ENCODE results near the gene NARF.
"Not testable (repeated sequence)": the region's sequence is repeated elsewhere in the genome, so short reads cannot be mapped to it uniquely, and the experiment has no call there.

The NARF gene

DNA sequence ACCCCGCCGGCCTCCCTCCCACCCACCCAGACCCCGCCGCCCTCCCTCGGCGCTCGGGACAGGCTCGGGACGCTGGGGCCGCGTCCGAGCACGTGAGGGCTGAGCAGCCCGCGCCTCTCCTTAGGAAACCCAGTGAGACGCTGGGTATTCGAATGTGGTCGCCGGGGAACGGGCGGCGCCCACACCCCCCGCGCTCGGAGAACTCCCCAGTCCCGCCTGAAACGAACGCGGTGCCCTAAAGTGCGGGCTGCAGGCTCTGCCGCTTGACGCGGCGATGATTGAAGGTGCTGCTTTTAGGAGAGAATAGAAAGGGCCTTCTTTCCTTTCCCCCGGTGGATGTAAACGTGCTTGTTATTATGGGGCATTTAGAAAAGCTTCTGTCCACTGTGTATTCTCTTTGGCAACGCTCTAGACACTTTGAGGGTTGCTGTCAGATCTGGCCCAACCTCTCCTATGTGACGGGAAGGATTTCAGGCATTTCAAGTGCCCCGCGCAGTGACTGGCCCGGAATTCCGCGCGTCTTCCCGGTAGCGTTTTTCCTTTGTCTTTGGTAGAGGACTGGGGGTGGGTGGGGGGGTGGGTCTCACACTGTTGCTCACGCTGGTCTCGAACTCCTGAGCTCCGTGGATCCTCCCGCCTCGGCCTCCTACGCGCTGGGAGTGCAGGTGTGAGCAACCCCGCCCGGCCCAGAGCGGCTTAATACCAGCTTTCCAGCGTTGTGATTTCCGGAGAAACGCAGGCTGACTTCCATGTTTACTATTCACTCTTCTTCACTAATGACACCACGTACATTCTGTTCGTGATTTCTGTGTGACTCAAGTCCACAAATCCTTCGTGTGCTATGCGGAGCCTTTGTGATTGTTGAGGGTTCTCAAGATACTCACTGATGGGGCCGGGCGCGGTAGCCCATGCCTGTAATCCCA is 39.2 kb downstream of the NARF start:
- DNase-seq (ENCODE audit: low read depth in 2 of 2), result peak in 1 of 2 donors; percentile 12

DNA sequence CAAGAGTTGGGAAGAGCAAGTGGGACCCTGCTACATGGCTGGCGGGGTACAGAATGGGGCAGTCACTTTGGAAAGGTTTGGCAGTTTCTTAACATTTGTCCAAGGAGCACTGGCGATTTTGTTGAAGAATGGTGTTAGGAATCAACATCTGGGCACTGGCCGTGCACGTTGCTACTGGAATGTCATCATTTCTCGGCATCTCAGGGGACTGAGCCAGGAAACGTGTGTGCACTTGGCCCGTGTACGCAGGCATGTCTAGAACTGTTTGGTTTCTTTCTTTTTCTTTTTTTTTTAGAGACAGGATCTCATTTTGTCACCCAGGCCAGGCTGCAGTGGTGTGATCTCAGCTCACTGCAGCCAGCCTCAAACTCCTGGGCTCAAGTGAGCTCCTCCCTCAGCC is 43.7 kb downstream of the NARF start:
- no peak for DNase-seq (ENCODE audit: low read depth in 2 of 2)

DNA sequence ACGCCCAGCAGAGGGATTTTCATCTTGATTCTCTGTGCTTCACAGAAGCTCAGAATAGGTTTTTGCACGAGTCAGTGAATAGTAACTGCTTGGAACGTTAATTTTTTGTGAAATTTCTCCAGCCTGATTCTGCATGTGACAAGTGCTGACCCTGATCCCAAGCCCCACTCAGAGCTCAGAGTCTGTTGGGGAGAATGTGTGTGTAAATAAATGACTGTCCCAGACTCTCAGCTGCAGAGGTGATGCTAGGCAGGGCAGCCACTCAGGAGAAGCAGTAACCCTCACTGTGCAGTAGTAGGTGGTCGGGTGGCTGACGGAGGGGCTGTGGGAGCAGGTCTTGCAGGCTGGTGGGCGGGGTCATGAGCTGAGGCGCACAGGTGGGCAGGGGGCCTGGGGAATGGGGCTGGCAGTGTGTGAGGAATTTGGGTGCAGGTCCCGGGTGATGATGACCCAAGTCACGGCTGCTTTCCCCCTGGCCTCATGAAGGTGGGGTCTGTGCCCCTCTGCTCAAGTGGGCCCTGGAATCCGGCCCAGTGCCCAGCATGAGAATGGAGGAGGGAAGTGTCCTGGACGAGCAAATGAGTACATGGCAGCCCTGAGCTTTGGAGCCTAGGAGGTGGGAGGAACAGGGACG is 44.7 kb downstream of the NARF start:
- DNase-seq (ENCODE audit: low read depth in 2 of 2), result no peak

DNA sequence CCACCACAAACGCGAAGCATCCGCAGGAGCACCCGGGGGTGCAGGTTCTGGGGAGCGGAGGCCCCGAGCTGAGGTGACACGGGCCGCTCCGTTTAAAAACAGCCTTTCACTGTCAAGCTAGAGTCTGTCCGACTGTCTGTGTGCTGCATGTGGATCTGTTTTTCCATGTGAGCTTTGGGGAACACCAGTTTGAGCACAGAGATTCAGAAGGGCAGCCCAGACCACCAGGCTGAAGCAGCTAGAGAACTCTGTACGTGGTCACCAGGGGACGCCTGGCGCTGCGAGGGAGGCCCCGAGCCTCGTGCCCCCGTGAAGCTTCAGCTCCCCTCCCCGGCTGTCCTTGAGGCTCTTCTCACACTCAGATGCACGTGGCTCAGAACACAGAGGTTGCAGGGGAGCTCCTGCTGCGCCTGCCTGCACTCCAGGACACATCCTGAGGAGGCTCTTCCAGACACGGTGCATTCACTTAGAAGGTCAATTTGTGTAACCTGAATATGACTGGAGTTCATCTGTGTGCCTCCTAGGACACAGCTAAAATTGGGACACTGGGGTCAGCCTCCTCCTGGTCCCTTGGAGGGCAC is 45.3 kb downstream of the NARF start:
- no peak for DNase-seq (ENCODE audit: low read depth in 2 of 2)

DNA sequence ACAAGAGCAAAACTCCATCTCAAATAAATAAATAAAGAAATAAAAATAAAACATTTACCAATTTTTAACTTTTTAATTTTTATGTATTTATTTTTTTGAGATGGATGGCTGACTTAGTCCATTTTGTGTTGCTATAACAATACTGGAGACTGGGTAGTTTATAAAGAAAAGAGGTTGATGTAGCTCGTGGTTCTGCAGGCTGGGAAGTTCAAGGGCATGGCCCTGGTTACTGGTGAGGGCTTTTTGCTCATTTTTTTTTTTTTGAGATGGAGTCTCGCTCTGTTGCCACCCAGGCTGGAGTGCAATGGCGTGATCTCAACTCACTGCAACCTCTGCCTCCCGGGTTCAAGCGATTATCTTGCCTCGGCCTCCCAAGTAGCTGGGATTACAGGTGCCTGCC is 46.8 kb downstream of the NARF start:
- no peak for DNase-seq (ENCODE audit: low read depth in 2 of 2)

DNA sequence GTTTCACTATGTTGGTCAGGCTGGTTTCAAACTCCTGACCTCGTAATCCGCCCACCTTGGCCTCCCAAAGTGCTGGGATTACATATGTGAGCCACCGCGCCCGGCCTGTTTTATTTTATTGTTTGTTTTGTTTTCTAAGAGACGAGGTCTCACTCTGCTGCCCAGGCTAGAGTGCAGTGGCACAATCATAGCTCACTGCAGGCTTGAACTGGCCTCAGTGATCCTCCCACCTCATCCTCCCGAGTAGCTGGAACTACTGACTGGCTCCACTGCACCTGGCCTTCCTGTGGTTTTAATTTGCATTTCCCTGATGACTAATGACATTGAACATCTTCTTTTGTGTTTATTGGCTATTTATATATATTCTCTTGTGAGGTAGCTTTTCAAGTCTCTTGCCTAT is 47.9 kb downstream of the NARF start:
- not testable (repeated sequence) for DNase-seq (ENCODE audit: low read depth in 2 of 2)

DNA sequence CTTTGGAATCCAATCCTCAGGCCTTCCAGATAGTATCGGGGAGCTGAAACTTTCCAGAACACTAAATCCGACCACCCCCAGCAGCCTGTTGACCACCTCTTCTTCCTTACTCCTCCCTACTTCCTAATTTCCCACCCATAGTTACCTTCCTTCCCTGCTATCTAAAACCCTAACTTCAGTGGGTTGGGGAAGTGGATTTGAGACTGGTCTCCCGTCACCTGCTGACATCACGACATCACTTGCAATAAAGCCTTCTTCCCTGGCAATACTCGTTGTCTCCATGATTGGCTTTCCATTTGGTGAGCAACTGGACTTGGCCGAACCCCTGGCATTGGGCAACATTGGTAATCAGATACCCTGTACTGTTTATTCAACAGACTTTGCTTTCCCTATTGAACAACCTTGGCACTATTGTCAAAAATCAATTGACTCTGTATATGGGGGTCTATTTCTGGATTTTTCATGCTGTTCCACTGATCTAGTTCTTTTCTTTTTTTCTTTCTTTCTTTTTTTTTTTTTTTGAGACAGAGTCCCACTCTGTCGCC is 49.2 kb downstream of the NARF start:
- DNase-seq (ENCODE audit: low read depth in 2 of 2), result no peak

DNA sequence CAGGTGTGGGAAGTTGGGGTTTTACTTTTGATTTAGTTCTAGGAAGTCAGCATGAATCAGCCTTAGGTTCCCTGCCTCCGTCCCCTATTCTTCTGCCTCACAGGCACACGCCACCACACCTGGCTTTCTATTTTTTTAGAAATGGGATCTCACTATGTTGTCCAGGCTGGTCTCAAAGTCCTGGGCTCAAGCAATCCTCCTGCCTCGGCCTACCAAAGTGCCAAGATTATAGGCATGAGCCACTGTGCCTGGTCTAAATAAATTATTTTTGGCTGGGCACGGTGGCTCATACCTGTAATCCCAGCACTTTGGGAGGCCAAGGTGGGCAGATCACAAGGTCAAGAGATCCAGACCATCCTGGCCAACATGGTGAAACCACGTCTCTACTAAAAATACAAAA is 53.1 kb downstream of the NARF start:
- DNase-seq (ENCODE audit: low read depth in 2 of 2), result not testable (repeated sequence)

DNA sequence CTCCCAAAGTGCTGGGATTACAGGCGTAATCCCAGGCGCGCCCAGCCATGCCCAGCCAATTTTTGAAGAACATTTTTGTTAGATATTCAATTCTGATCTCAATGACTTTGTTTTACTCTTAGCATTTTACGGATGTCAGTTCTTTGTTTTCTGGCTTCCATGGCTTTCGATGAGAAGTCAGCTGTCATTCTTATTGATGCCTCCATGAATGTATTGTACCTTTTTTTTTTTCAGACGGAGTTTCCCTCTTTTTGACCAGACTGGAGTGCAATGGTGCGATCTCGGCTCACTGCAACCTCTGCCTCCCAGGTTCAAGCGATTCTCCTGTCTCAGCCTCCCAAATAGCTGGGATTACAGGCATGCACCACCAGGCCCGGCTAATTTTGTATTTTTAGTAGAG is 55.3 kb downstream of the NARF start:
- DNase-seq (ENCODE audit: low read depth in 2 of 2), result not testable (repeated sequence)

DNA sequence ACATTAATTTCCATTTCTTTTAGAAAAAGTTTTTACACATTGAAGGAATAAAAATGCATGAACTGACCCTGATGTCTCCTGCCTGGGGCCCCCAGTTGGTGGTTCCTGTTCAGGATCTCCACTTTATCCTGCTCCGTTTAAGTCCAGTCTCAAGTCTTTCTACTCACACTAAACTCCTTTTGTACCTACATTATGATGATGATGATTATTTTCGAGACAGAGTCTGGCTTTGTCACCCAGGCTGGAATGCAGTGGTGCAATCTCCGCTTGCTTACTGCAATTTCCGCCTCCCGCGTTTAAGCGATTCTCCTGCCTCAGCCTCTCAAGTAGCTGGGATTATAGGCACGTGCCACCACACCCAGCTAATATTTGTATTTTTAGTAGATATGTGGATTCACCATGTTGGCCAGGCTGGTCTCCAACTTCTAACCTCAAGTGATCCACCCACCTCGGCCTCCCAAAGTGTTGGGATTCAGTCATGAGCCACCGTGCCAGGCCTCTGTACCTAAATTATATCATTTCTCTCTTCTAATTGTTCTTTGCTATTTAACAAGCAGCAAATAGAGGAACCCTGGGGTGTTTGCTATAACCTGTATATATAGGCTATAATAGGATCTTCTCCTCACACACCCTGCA is 58.8 kb downstream of the NARF start:
- DNase-seq (ENCODE audit: low read depth in 2 of 2), result no peak

DNA sequence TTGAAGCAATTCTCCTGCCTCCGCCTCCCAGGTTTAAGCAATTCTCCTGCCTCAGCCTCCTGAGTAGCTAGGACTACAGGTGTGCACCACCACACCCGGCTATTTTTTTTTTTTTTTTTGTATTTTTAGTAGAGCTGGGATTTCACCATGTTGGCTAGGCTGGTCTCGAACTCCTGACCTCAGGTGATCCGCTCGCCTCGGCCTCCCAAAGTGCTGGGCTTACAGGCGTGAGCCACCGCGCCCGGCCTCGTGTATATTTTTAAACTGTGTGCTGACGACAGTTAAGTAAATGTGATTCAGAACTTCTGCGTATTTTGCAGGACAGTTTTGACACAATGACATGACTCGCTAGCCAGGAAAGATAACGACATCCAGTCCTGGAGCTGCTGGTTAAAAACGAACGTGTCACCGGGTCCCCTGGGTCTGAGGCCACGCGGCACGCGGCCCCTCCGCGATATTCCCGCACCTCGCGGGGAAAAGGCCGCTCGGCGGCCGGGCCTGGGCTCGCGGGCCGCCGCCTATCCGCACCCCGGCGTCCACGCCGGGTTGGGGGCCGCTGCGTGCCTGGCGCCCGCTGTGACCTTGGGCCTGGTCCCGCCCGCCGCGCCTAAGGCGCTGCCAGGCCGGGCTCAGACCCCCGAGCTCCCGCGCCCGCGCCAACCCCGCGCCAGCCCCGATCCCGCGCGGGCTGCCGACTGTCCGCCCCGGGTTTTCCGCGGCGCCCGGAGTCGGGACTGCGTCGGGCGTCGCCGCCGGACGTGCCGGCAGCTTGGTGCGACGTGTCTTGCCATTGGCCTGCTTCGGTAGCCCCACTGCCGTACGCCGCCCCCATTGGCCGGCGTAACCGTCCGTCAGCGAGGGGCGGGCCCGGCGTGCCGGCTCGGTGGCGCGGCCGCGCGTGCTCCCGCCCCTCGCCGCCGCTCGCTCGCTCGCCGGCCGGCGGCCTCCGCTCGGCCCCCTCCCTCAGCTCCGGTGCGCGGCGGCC is 60.6 kb downstream of the NARF start, which contains the start of gene FOXK2:
FOXK2 (plus strand) TSS at position 907 of the 985 bp plus-strand sequence. CDS start 157 bp downstream, outside the sequence.
- peak; percentile 87 for DNase-seq (ENCODE audit: low read depth in 2 of 2)

DNA sequence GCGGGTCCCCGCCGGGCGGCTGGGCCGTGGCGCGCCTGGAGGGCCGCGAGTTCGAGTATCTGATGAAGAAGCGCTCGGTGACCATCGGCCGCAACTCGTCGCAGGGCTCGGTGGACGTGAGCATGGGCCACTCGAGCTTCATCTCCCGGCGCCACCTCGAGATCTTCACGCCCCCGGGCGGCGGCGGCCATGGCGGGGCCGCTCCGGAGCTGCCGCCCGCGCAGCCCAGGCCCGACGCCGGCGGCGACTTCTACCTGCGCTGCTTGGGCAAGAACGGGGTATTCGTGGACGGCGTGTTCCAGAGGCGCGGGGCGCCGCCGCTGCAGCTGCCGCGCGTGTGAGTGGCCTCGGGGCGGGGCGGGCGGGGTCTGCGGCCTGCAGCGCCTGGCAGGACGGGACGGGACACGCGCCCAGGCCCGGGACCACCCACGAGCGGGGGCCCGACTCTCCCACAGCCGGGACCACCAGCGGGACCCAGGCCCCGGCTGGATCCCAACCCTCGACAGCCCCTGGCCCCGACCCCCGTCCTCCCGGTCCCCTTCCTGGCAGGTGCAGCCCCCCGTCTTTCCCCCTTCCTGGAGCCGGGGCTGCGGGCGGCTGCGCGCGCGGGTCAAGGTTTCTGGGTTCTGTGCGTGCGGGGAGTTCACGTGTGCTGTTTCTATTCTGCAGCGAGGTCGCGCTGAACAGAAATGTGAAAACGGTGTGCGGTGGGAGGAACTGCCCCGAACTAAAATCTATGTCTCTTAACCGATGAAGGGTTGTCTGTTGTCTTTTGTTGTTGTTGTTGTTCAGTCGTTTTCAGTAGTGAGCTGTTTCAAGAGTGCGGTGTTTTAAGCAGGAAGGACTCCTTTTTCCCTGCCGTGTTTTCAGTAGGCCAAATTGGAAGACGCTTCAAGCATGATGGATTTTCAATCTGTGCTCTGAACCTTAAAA is 61.7 kb downstream of the NARF start:
- peak in 1 of 2 donors; percentile 31 for DNase-seq (ENCODE audit: low read depth in 2 of 2)

DNA sequence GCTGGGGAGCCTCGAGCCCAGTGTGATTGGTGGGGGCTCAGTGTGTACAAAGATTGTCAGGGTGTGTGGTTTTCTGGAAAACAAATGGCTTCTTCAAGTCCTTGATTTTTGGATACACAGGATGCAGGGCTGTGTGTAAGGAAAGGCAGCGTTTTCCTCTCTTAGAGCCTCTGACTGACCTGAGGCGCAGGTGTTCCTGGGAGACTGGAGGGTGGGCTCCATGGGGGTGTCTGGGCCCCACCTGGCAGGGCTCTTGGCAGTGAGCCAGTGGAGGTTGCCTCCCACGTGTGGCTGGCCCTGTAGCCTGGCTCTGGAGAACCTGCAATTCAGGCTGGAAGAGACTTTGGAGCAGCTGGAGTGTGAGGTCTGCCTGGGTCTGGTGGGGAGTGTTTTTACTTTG is 66.0 kb downstream of the NARF start:
- DNase-seq (ENCODE audit: low read depth in 2 of 2), result no peak

DNA sequence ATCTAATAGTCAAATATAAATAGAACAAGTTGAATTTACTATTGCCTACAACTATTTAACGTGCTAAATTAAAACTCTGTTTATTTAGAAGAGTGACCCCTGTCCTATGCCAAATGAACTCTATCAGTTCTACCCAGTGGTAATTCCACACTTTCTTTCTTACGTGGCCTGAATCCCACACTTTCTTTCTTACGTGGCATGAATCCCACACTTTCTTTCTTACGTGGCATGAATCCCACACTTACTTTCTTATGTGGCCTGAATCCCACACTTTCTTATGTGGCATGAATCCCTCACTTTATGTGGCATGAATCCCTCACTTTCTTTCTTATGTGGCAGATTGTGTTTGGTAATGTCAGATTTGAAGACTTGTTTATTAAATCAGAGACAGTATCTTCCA is 67.2 kb downstream of the NARF start:
- no peak for DNase-seq (ENCODE audit: low read depth in 2 of 2)

DNA sequence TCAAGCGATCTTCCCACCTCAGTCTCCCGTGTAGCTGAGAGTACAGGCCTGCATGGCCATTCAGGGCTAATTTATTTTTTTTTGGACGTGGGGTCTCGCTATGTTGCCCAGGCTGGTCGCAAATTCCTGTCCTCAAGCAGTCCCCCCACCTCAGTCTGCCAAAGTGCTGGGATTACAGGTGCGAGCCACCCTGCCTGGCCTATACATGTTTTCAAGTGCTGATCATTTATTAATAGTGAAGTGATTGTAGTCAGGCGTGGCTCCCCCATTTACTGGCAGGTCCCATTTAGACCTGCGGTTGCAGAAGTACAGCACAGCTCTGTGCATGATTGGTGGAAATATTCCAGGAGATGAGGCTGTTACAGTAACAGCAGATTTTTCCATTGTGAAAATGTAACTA is 69.4 kb downstream of the NARF start:
- no peak for DNase-seq (ENCODE audit: low read depth in 2 of 2)

DNA sequence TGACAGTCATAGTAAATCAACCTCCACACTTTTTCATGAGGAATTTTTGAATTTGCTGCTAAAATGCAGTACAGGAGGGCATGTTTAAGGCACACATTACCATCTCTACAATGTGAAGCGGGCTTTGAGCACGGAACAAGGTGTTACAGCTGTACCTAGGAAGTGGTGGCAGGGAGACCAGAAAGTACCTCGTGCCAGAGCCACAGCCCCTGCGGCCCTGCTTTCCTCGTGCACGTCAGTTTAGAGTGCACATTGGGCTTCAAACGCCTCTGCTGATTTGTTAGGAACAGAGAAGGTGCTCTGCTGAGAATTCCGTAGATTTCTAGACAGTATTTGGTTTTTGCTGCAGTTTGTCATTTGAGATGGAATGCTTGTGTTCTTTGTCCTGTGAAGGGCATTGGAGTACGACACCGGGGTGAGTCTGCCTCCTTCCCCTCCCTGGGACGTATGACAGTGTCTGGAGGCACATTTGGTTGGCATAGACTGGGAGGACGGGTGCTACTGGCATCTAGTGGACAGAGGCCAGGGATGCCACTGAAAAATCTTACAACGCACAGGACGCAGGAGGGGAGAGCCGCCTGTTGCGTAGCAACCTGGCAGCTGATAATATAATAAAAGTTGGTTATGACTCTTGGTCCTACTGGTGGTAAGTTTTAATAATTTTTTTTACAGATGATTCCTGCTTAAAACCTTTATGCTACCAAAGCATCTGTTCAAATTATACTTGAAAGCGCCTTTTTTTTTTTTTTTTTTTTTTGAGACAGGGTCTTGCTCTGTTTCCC is 70.1 kb downstream of the NARF start:
- no peak for DNase-seq (ENCODE audit: low read depth in 2 of 2)

DNA sequence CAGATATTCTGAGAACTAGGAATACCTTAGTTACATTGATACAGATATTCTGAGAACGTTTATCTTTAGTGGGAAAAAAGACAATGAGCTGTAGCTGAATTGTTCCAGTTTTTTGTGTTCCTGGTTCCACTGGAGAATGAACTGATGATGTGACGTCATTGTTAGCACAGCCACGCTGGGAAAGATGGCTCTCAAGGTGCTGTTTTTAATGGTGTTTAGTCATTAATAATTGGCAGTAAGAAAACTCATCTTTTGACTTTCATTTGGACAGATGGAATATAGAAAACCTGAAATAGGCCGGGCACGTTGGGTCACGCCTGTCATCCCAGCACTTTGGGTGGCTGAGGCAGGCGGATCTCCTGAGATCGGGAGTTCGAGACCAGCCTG is 71.4 kb downstream of the NARF start:
- DNase-seq (ENCODE audit: low read depth in 2 of 2), result no peak

DNA sequence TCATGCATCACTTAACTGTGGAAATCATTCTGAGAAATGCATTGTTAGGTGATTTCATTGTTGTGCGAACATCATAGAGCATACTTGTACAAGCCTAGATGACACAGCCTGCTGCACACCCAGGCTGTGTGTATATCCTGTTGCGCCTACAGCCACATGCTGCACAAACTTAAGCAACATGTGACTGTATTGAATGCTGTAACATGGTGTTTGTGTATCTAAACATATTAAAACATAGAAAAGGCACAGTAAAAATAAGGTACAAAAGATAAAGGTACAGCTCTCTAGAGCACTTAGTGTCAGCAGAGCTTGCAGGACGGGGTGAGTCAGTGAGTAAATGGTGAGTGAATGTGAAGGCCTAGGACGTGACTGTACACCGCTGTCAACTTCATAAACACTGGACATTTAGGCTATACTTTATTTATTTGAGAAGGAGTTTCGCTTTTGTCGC is 72.9 kb downstream of the NARF start:
- no peak for DNase-seq (ENCODE audit: low read depth in 2 of 2)

DNA sequence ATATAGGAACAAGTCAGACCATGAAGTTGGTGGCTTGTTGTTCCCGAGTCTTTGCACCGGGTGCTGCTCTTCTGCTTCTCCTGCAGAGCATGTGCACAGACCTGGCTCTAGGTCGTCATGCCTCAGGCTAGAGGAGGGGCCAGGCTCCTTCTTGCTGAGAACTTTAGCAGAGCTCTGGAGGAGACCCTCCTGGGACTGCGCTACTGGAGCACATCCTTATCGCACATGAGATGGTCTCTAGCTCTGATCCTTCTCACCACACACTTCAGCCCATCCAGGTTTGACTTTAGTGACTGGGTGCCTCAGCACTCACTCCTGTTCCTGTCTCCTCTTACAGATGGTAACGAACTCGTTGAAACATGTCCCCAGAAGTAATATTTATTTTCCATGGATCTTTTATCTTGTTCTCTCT is 75.9 kb downstream of the NARF start:
- DNase-seq (ENCODE audit: low read depth in 2 of 2), result no peak

Data from stimulated activated CD8-positive, alpha-beta memory T cell treated with anti-CD3 and anti-CD28 coated beads, Interleukin-2, amount 100 ng/mL, for 1 hour (primary cell).